Raji (cell line): ENCODE measurements around the gene CCDC136.

Experiments used
- POLR2A ChIP-seq: IDR thresholded peaks from 2 replicates; pipeline ENCODE4 v1.6.1; 2011; ENCODE audit warnings: low read depth, low read length, control low read depth; ENCODE audit not compliant: insufficient read depth

CCDC136 gene

DNA sequence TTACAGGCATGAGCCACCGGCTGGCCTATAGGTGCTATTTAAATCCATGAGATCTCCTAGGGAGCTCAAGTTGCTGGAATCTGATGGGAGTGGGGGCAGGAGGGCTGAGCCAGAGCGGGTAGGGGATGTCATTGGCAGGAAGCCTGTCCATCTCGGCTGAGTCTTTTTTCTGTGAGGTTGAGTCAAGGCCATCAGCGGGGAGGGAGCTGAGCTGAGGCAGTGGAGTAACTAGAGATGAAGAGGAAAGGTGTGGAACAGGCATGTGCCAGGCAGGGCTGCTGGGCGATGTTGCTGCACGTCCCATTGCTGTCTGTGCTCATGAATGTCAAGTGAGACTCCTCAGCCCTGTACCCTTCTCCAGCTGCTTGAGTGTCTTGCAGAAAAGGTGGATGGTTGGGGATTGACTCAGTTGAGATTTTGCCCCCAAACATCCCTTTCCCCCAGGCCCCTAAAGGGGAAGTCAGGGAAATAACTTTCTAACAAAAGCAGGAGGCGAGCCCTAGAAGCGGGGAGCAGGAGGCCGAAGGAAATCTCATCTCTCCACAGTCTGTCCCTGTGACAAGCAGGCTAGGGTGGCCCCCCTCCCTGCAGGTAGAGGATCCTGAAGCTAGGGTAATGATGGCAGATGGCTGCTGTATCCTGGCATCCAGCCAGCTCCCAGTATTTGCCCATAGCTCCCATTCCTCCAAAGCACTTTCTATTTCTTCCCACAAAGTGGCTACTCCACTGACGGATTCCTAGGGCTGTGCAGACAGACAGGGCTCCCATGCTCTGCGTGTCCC lies 76.3 kb downstream of the CCDC136 start:
- TF ChIP-seq POLR2A: no peak

GRCh38 chr7:128868624-128869137 lies 76.9 kb downstream of the CCDC136 start:
- TF ChIP-seq POLR2A: no peak

DNA sequence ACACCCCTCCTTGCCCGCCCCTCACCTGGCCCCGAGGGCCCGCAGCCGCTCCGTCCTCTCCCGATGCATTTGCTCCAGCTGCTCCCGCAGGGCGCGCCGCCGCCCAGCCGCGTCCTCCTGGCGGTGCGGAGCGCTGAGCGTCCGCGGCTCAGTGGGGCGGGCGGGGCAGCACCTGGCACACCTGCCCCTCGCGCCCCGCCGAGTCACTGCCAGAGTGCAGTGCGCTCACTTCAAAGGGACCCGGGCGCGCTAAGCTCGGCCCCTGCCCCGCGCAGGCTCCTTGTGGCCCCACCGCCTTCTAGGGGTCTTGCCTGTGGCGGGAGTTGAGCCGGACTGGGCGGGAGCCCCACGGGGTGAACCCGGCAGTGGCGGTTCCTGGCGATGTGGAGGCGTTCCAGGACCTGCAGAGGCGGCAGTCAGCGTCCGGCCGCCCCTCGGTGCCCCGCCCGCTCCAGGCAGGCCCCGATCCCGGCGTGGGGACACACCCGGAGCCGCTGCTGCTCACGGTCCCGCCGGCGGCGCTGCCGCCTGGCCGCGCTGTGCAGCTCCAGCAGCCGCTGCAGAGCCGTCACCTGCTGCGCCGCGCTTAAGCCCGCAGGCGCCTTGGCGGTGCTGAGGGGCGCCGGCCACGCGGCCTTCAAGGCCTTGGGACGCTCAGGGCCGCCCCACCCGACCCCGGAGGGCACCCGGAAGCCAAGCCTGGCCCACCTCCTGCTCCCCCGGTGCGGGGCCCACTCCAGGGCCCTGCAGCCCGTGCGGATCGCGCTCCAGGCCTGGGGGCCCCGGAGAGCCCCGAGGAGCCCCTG lies 77.6 kb downstream of the CCDC136 start:
- TF ChIP-seq POLR2A: no peak

DNA sequence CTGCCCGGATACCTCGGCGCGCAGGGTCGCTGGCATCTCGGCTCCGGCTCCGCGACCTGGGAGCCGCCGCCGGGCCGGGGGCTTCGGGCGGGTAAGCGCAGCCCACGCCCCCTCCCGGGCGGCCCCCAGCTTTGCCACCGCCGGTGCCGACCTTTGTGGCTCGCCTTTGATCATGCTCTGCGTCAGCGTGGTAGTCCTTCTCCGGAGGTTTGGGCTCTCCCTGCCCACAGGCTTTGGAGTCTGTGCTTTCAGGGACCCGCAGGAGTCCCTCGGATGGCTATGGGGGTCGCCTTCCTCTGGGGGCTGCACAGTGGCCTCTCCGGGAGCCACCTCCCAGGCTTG lies 78.1 kb downstream of the CCDC136 start:
- no peak for TF ChIP-seq POLR2A

DNA sequence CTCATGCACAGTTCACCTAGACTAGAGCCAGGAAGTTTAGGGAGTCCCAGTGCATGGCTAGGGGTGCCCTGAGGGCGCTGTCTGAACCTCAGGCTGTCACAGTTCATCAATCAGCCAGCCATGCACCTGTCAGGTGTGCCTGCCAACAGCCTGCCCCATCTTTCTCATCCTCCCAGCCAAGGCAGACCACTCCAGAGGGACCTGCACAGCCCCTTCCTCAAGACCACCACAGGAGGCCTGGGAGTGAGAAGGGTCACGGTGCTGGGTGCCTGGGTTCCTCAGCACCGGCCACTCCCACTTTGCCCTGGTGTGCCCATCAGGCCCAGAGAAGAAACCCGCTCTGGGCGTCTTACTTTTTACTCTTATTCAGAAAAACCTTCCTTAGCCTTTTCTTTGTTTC lies 79.3 kb downstream of the CCDC136 start:
- no peak for TF ChIP-seq POLR2A
